GM04503 (cell line): ENCODE results near the gene PTGES.
"Not testable (repeated sequence)": the region's sequence is repeated elsewhere in the genome, so short reads cannot be mapped to it uniquely, and the experiment has no call there.

ENCODE experiments used
- DNase-seq: peaks from one replicate; pipeline ENCODE4 v3.0.0-alpha.2; 2012; ENCODE audit warnings: low read depth

The PTGES gene

DNA sequence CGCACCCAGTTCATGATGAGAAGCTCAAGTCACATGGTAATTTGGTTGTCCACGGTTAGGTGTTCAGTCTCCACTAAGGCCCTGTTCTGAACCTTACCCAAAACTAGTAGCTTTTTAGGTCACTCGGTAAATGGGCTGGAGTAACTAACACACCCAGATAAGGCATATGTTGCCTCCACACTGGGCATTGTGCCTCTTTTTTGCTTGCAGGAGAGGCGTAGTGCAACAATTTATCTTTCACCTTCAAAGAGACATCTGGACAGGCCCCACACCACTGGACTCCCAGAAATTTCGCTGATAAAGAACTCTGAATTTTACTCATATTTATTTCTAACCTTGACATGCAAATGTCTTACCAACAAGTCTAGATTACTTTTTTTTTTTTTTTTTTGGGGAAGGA lies 16.8 kb upstream of the PTGES start:
- DNase-seq, result no peak

DNA sequence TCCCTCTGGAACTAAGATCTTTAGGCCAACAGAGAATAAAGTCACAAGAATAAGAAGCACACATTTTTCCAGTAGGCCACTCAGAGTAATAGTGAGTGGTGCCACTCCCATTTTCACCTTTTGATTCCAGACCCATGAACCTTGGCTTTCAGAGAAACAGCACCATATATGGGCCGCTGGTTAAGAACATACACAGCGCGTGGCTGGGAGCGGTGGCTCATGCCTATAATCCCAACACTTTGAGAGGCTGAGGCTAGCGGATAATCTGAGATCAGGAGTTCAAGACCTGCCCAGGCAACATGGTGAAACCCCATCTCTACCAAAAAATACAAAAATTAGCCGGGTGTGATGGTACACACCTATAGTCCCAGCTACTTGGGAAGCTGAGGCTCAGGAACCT lies 15.6 kb upstream of the PTGES start:
- no peak for DNase-seq

DNA sequence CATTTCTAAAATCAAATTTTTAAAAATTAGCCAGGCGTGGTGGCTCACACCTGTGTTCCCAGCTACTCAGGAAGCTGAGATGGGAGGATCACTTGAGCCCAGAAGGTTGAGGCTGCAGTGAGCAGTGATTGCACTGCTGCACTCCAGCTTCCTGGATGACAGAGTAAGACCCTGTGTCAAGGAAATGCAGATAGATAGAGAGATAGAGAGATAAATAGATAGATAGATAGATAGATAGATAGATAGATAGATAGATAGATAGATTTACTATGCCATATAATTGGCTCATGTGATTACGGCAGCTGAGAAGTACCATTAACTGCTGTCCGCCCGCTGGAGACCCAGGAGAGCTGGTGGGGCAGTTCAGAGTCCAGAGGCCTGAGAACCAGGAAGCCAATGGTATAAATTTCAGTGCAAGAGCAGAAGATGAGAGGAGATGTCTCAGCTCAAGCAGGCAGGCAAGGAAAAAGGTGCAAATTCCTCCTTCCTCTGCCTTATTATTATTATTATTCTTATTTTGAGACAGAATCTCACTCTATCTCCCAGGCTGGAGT lies 13.0 kb upstream of the PTGES start:
- DNase-seq, result no peak

DNA sequence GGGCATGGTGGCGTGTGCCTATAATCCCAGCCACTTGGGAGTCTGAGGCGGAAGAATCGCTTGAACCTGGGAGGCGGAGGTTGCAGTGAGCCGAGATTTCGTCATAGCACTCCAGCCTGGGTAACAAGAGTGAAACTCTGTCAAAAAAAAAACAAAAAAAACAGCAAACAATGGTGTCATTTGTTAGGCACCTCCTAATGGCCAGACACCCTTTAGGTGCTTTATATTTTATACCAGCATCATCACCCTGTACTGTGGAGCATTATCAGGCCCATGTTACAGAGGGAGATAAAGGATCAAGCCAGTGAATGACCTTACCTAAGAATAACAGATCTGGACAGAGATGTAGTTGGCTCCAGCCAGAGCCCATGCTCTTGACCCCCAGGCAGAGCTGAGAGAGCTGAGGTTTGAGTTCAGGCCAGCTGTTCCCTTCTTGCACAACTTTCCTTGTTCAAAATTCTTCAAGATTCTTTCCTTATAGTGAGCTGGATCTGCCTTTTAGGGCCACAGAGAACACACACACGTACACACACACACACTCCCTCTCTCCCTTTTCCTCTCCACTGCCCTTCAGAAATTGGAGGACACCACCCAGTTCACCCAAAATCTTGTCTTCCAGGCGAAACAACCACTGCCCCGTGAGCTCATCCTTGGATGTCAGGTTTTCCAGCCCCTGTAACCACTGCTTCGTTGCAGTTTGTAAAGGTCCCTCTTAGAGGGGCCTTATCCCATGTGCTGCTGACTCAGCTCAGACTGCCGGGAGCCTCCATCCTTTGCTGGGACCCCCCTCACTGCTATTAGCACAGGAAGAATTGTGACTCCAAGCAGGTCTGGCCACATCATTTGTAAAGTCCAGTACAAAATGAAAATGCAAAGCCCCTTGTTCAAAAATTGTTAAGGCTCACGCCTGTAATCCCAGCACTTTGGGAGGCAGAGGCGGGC lies 10.4 kb upstream of the PTGES start:
- DNase-seq, result peak; percentile 60

GRCh38 chr9:129762370-129762984 lies 9.6 kb upstream of the PTGES start:
- DNase-seq, result peak; percentile 97

DNA sequence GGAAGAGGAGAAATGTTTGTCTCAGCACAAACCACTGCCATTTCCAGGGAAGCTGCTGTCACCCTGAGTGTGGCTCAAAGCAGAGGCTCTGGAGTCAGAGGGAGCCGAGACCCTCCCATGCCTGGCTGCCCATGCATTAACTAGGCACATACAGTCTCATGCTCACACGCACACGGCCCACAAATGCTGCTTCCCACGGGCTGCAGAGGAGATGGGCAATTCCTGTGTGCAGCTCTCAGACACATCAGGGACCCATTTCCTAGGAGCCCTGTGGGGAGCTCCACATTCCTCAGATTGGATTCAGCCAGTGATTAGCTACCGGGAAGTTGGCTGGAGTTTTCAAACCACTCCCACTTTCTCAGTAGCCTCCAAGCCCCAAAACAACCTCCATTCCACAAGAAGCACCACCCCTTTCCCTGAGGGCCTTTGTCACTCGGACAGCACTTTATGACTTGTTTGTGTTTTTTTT lies 9.1 kb upstream of the PTGES start:
- peak; percentile 84 for DNase-seq

DNA sequence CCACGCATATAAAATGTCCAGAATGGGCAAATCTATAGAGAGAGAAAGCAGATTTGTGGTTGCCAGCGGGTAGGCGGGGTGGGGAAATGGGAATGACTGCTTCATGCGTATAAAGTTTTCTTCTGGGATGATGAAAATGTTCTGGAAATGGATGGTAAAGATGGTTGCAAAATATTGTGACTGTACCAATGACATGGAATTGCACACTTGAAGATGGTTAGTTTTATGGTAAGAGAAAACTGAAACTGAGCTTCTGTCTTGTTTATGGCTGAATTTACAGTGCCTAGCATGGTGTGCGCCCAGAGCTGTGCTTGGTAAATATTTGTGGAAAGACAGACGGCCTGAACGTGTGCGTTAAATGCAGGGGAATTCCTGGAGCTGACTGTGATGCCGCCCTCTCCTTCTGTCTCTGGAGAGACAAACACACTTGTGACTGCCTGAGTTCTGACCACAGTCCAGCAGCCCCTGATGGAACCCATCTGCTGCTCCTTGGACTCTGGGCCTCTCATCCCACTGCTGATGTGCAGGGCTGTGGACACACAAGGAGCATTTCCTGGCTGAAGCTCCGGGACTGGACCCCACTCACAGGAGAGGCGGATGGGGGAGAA lies 8.6 kb upstream of the PTGES start:
- peak; percentile 73 for DNase-seq

DNA sequence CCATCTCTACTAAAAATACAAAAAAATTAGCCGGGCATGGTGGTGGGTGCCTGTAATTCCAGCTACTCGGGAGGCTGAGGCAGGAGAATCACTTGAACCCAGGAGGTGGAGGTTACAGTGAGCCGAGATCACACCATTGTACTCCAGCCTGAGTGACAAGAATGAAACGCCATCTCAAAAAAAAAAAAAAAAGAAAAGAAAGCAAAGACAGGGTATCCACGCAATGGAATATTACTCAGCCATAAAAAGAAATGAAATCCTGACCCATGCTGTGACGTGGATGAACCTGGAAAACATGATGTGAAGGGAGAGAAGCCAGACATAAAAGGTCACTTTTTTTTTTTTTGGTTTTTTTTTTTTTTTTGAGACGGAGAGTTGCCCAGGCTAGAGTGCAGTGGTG lies 7.9 kb upstream of the PTGES start:
- DNase-seq, result not testable (repeated sequence)

DNA sequence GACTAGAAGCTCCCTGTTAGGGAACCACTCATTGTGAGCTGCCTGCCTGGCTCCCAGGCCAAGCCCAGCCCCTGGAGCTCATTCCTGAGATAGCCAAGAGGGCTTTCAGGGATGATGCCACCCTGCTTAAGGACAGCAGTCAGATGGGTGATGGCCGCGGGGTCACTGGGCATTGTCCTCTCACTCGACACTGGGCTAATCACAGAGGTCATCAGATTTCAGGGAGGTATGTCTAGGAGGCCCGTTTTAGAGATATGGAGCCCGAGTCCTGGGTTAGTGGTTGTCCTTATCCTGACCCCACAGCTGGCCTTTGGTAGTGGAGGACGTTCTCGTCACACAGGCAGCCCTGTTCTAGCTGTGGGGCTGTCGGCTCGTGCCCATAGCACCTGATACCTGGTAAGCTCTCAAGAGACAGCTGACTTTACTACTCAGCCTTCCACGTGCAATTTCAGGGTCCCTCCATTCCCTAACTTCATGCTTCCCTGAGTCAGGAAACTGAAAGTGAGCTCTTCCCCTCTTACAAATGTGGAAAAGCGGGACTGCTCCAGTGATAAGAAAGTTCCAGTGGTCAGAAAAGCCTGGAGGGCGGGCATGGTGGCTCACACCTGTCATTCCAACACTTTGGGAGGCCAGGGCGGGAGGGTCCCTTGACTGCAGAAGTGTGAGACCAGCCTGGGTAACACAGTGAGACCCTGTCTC lies 7.1 kb upstream of the PTGES start:
- no peak for DNase-seq

- no peak for DNase-seq
These were observed 6.5 kb upstream of the PTGES start for GRCh38 chr9:129759319-129759718.

DNA sequence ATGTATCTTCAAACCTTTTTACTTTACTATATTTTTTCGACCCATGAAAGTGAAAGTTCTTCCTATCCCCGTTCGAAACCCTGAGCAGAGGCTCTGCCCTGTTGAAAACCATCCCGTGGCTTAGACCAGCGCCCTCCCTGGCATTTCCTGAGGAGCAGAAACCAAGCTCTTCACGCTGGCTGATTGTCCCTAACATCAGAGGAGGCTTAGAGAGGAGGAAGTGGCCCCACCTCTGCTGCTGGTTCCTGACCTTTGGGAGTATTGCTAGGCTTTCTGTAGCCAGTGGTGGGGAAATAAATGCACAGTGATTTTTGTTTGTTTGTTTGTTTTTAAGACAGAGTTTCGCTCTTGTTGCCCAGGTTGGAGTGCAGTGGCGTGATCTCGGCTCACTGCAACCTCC lies 4.2 kb upstream of the PTGES start:
- DNase-seq, result no peak

DNA sequence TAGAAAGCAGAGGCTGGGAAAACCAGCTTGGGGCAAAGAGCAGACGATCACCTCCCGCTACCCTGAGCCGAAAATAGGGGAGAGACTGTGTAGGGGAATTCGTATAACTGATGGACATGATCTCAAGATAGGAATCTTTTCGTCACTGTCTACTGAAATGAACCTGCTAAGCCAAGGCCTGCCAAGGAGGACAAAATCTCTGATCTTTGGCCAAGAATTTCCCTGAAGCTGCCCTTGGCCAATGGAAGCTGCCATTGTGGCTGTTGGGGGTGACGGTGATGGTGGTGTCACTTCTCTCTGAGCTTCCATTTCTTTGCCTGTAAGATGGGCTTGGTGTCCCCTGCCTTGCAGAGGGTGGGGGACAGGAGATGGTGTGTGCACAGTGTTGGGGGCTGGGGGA lies 3.3 kb upstream of the PTGES start:
- DNase-seq, result no peak

DNA sequence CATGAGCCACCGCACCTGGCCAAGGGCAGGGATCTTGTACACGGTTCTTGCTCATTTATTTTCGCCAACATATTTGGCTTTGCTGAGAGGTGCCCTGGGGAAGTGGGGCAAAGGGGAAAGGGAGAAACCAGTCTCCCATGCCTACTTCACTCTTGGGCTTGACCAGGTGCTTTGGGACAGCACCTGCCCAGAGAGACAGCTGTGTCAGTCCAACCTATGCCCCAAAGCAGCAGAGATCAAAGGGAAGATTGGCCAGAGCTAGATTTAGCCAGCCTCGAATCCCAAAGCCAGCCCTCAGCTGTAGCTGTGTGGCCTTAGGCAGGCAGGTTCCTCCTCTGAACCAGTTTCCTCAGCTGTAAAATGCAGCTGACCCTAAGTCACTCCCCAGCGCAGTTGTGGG lies 2.3 kb upstream of the PTGES start:
- no peak for DNase-seq

DNA sequence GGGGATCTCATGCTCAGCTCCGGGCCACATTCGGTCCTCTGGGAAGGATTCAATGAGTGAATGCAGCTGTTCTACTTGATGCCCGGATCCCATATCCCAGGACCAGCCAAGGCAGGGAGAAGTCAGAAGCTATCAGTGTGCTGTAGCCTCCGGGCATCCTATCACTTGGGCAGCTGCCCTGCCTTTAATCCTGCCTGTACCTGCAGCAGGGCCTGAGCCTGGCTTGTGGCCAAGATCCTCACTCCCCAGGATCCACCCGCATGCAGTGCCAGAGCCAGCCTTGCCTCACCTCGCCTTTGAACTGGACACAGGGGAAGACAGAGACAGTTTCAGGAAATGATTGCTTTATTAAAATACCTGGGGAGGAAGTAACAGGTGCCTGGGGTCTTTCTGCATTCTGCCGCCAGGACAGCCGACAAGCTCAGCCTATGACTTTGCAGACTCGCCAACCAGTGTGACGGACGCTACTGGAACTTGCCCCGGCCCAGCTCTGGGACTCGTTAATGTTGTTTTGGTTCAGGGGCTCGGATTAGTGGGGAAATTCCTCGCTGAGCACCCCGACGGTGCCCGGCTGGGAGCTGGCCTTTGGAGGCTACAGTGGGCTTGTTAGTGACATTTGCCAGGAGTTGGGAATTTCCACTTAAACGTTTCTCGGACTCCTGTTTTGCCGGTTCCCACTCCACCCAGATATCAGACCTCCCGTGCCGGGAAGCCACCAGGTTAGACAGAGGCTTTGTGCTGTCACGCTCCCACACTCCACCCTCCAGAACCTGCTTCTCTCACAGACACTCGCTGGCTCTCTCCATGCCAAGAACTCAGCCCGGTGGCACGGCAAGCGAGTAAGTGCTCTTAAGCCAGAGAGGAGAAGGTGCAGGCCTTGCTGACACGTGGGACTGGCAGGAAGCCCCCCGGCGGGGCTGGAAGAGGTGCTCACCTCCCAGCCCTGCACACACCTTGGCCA lies 721 bp downstream of the PTGES start:
- no peak for DNase-seq

DNA sequence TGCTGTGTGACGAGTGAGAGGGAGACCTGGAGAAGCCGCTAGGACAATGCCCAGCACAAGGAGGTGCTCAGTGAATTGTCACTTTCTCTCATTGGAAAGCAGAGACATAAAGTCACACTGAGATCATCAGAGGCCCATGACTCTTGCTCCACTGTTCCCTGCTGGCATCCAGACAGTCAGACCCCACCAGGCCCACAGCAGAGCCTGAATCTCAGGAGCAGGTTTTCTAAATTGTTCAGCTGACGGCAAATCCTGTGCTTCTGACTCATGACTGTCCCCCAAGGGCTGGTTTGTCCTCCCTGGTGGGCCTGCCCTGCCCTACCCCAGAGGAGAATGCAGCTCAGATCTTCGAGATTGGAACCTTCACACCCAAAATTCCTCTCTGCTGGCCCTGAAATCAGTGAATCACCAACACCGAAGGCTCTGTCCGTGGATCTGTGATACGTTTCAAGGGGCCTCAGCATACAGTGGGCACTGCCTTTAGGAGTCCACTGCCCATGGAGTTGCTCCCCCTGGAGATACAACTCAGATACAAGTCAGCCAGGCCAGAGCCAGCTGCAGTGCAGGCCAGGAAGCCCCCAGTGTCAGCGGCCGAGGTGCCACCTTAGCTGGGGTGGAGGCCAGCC lies 2.7 kb downstream of the PTGES start:
- no peak for DNase-seq

DNA sequence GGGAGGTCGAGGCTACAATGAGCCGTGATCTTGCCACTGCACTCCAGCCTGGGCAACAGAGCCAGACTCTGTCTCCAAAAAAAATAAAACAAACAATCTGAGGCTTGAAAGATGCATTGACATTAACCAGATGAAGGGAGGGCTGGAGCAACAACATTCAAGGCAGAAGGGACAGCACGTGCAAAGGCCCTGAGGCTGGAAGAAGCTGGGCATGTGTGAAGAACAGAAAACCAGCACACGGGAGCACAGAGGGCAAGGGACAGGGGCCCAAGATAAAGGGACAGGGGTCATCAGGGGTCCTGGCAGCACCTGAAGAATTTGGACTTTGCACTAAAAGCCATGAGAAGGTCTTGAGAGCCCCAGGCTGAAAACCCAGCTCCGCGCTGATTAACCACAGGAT lies 3.3 kb downstream of the PTGES start:
- no peak for DNase-seq

DNA sequence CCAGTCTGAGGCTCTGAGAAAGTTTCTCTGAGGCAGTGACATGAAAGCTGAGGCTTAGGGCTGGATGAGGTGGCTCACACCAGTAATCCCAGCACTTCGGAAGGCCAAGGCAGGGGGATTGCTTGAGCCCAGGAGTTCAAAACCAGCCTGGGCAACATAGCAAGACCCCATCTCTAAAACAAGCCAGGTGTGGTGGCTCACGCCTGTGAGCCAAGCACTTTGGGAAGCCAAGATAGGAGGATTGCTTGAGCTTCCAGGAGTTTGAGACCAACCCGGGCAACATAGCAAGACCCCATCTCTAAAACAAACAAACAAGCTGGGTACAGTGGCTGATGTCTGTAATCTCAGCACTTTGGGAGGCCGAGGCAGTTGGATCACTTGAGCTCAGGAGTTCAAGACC lies 3.8 kb downstream of the PTGES start:
- DNase-seq, result not testable (repeated sequence)

GRCh38 chr9:129748249-129748648 lies 4.6 kb downstream of the PTGES start:
- DNase-seq, result no peak

DNA sequence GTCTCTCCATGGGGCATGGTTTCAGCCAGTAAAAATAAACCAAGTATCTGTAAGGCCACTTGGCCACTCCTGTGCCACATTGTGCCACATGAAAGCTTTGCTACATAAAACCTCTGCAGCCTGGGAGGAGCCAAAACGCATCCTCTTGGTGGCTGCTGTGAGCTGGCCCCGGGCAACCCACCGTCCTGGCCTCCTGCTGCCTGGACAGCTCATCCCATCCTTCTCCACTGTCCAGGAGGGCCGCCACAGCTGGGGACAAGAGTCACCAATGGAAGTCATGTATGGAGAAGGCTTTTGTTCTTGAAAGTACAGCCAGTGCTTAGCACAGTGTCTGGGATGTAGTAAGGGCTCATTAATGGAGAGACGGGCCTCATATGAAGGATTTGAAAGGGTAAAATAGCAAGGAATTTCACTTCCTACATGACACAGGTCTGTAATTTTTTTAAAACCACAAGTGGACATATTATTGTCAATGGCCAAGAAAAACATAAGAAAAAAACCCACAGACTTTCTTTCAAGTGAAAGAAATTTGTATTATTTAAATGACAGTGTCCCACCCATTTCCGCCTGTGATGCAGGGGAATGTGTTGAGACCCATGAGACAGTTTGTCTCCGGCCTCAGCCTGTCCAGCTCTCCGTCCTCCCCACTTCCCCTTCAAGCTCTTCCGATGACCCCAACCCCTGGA lies 6.6 kb downstream of the PTGES start:
- DNase-seq, result no peak

GRCh38 chr9:129745200-129745599 lies 7.6 kb downstream of the PTGES start:
- no peak for DNase-seq
